Occipital lobe (tissue), 2 donors: Measurements from ENCODE around the gene GTF3C1. TPM values are rescaled to one million over a fixed set of nuclear protein-coding genes. Genes with fewer than 3 reads are reported as not detected.

Source experiments
- DNase-seq: peaks from one replicate; lab custom pipeline; 2025; lab: John Stamatoyannopoulos, UW
- total RNA-seq: library from RNA; depleted of rRNA; stranded (reverse); fragments of >200 nt; gene quantifications from one replicate; pipeline ENCODE4 v1.2.3, GENCODE V29; 2014

GTF3C1 gene
- total RNA-seq, 1 donor from 2014 or later, result 66.0 TPM

GRCh38 chr16:27568077-27568476 is 18.4 kb upstream of the GTF3C1 start:
- DNase-seq, result no peak

GRCh38 chr16:27566417-27566816 is 16.7 kb upstream of the GTF3C1 start:
- DNase-seq, result no peak

- DNase-seq, result no peak
Observed at GRCh38 chr16:27564224-27564623, 14.5 kb upstream of the GTF3C1 start.

- DNase-seq, result no peak
Observed at GRCh38 chr16:27561216-27561615, 11.5 kb upstream of the GTF3C1 start.

GRCh38 chr16:27558932-27559331 is 9.2 kb upstream of the GTF3C1 start:
- no peak for DNase-seq

- DNase-seq, result no peak
Observed at GRCh38 chr16:27558434-27558833, 8.7 kb upstream of the GTF3C1 start.

- DNase-seq, result no peak
Observed at GRCh38 chr16:27556471-27556870, 6.8 kb upstream of the GTF3C1 start.

- no peak for DNase-seq
Observed at GRCh38 chr16:27551036-27551435, 1.3 kb upstream of the GTF3C1 start.

GRCh38 chr16:27550582-27550920 is 838 bp upstream of the GTF3C1 start:
- no peak for DNase-seq

- no peak for DNase-seq
Observed at GRCh38 chr16:27549464-27549745, 308 bp downstream of the GTF3C1 start.

GRCh38 chr16:27547851-27548250 is 1.9 kb downstream of the GTF3C1 start:
- DNase-seq, result no peak

- peak; percentile 15 for DNase-seq
Observed at GRCh38 chr16:27547134-27547533, 2.6 kb downstream of the GTF3C1 start.

- no peak for DNase-seq
Observed at GRCh38 chr16:27544671-27545070, 5.0 kb downstream of the GTF3C1 start.

- no peak for DNase-seq
Observed at GRCh38 chr16:27543801-27544200, 5.9 kb downstream of the GTF3C1 start.

- no peak for DNase-seq
Observed at GRCh38 chr16:27539636-27540035, 10.1 kb downstream of the GTF3C1 start.

GRCh38 chr16:27539120-27539519 is 10.6 kb downstream of the GTF3C1 start:
- no peak for DNase-seq

GRCh38 chr16:27538528-27538927 is 11.2 kb downstream of the GTF3C1 start:
- DNase-seq, result no peak

GRCh38 chr16:27534256-27534655 is 15.5 kb downstream of the GTF3C1 start:
- no peak for DNase-seq

- no peak for DNase-seq
Observed at GRCh38 chr16:27531826-27532800, 17.6 kb downstream of the GTF3C1 start.

- no peak for DNase-seq
Observed at GRCh38 chr16:27531186-27531585, 18.5 kb downstream of the GTF3C1 start.

GRCh38 chr16:27529962-27530361 is 19.8 kb downstream of the GTF3C1 start:
- DNase-seq, result peak; percentile 56

- DNase-seq, result no peak
Observed at GRCh38 chr16:27528294-27528693, 21.4 kb downstream of the GTF3C1 start.

- no peak for DNase-seq
Observed at GRCh38 chr16:27526180-27526579, 23.5 kb downstream of the GTF3C1 start.
